HEK293T (cell line): Measurements from ENCODE around the gene LARP7.
"Not testable (repeated sequence)": the region's sequence is repeated elsewhere in the genome, so short reads cannot be mapped to it uniquely, and the experiment has no call there.

Experiments
- CTCF ChIA-PET: fragments of 350-600 bp; formaldehyde crosslinking; extraction: SDS; loops from one replicate; lab custom pipeline; 2021; ENCODE audit warnings: antibody characterized with exemption, inconsistent platforms; lab: Yijun Ruan, JAX
- POLR2A ChIA-PET: fragments of 350-600 bp; formaldehyde crosslinking; extraction: SDS; loops from one replicate; lab custom pipeline; 2020; ENCODE audit warnings: antibody characterized with exemption, inconsistent platforms; lab: Yijun Ruan, JAX
- DNase-seq: peaks from one replicate; pipeline ENCODE4 v3.0.0; 2012; ENCODE audit warnings: mixed read lengths; ENCODE audit errors: extremely low spot score
- ARNT ChIP-seq: fragments of 450-650 bp; IDR thresholded peaks from 2 replicates; pipeline ENCODE4 v1.6.1; 2017; ENCODE audit warnings: mild to moderate bottlenecking
- BHLHE40 ChIP-seq: fragments of 450-650 bp; IDR thresholded peaks from 2 replicates; pipeline ENCODE4 v1.6.1; 2016; ENCODE audit warnings: mild to moderate bottlenecking, moderate library complexity, borderline replicate concordance
- CTBP1 ChIP-seq: fragments of 450-650 bp; IDR thresholded peaks from 2 replicates; pipeline ENCODE4 v1.6.1; 2016; ENCODE audit warnings: borderline replicate concordance
- ELF4 ChIP-seq: fragments of 450-650 bp; IDR thresholded peaks from 2 replicates; pipeline ENCODE4 v1.6.1; 2017; ENCODE audit warnings: antibody characterized with exemption
- FOXA1 ChIP-seq: fragments of 450-650 bp; IDR thresholded peaks from 2 replicates; pipeline ENCODE4 v1.6.1; 2016; ENCODE audit warnings: mild to moderate bottlenecking
- FOXK2 ChIP-seq: fragments of 450-650 bp; IDR thresholded peaks from 2 replicates; pipeline ENCODE4 v1.6.1; 2016; ENCODE audit warnings: mild to moderate bottlenecking
- FOXM1 ChIP-seq: fragments of 450-650 bp; IDR thresholded peaks from 2 replicates; pipeline ENCODE4 v1.6.1; 2017; ENCODE audit warnings: mild to moderate bottlenecking, borderline replicate concordance
- HDGF ChIP-seq: fragments of 450-650 bp; IDR thresholded peaks from 2 replicates; pipeline ENCODE4 v1.6.1; 2017; ENCODE audit warnings: antibody characterized with exemption, borderline replicate concordance
- L3MBTL2 ChIP-seq: fragments of 450-650 bp; conservative IDR thresholded peaks from 2 replicates; pipeline ENCODE4 v1.6.1; 2016; ENCODE audit warnings: mild to moderate bottlenecking
- LEF1 ChIP-seq: fragments of 450-650 bp; IDR thresholded peaks from 2 replicates; pipeline ENCODE4 v1.6.1; 2017; ENCODE audit warnings: mild to moderate bottlenecking, borderline replicate concordance
- NFRKB ChIP-seq: fragments of 450-650 bp; IDR thresholded peaks from 2 replicates; pipeline ENCODE4 v1.6.1; 2016; ENCODE audit warnings: mild to moderate bottlenecking, moderate library complexity
- PKNOX1 ChIP-seq: fragments of 450-650 bp; IDR thresholded peaks from 2 replicates; pipeline ENCODE4 v1.6.1; 2016
- SP1 ChIP-seq: fragments of 450-650 bp; IDR thresholded peaks from 2 replicates; pipeline ENCODE4 v1.6.1; 2017
- SUZ12 ChIP-seq: fragments of 450-650 bp; IDR thresholded peaks from 2 replicates; pipeline ENCODE4 v1.6.1; 2016; ENCODE audit warnings: mild to moderate bottlenecking
- TARDBP ChIP-seq: fragments of 450-650 bp; IDR thresholded peaks from 2 replicates; pipeline ENCODE4 v1.6.1; 2016
- ZNF384 ChIP-seq: fragments of 450-650 bp; IDR thresholded peaks from 2 replicates; pipeline ENCODE4 v1.6.1; 2016

Gene LARP7

GRCh38 chr4:112702892-112703291 lies 65.9 kb downstream of the LARP7 start:
- DNase-seq: no peak
- ChIA-PET CTCF (no interaction called here), POLR2A (no interaction called here)
- no peak for TF ChIP-seq BHLHE40

- no peak for DNase-seq
- ChIA-PET CTCF (interaction anchor here (0.6 to 0.7 kb wide), 2 partner anchors 61 to 139 kb away, joined by 3 to 4 read pairs; no protein-coding TSS in a partner anchor), POLR2A (interaction anchor here (0.9 kb wide), 1 partner anchor 13 kb away, joined by 3 read pairs; no protein-coding TSS in a partner anchor)
- TF ChIP-seq CTBP1 (no peak), NFRKB (no peak), FOXK2 (no peak)
These were observed 67.4 kb downstream of the LARP7 start for GRCh38 chr4:112704322-112704721.

GRCh38 chr4:112704991-112705845 lies 68.3 kb downstream of the LARP7 start:
- DNase-seq: peak; percentile 48
- CTCF ChIA-PET: interaction anchor here (0.6 to 0.7 kb wide), 2 partner anchors 59 to 60 kb away, joined by 3 to 4 read pairs; no protein-coding TSS in a partner anchor
- POLR2A ChIA-PET: interaction anchor here (0.9 to 1.6 kb wide), 3 partner anchors 13 to 112 kb away, joined by 3 to 4 read pairs (median 3); no protein-coding TSS in a partner anchor
- no peak for TF ChIP-seq HDGF
- no peak for TF ChIP-seq FOXA1
- TF ChIP-seq FOXM1: no peak
- no peak; the same call in 1 of the 2 replicates for TF ChIP-seq L3MBTL2
- TF ChIP-seq PKNOX1: peak; percentile 22; the same call in 1 of the 2 replicates

GRCh38 chr4:112705891-112706839 lies 69.2 kb downstream of the LARP7 start:
- DNase-seq: peak; percentile 35
- CTCF ChIA-PET: not testable (repeated sequence)
- POLR2A ChIA-PET: interaction anchor here (0.9 to 1.6 kb wide), 2 partner anchors 33 to 111 kb away, joined by 3 to 4 read pairs; no protein-coding TSS in a partner anchor
- TF ChIP-seq L3MBTL2: 0 out of 2 replicates have a peak, but pooled peaks have one; percentile 47

- TF ChIP-seq FOXM1: no peak
- TF ChIP-seq SP1: no peak
- TF ChIP-seq ARNT: no peak
- no peak for TF ChIP-seq FOXA1
- TF ChIP-seq LEF1: no peak
- no peak for TF ChIP-seq TARDBP
- TF ChIP-seq SUZ12: no peak
- no peak for TF ChIP-seq BHLHE40
- TF ChIP-seq CTBP1: no peak
- TF ChIP-seq ZNF384: no peak
- TF ChIP-seq ELF4: no peak
- no peak for TF ChIP-seq L3MBTL2
- TF ChIP-seq FOXK2: no peak
- TF ChIP-seq NFRKB: no peak
- TF ChIP-seq HDGF: no peak
- TF ChIP-seq PKNOX1: no peak
- CTCF ChIA-PET: no interaction called here
- no peak for DNase-seq
- POLR2A ChIA-PET: no interaction called here
These were observed 69.9 kb downstream of the LARP7 start for GRCh38 chr4:112706840-112707207.
